Stimulated activated CD8-positive, alpha-beta memory T cell treated with anti-CD3 and anti-CD28 coated beads, Interleukin-15, amount 100 ng/mL, for 4 hours (primary cell): Measurements from ENCODE around the gene SPARC.
"Not testable (repeated sequence)": the region's sequence is repeated elsewhere in the genome, so short reads cannot be mapped to it uniquely, and the experiment has no call there.

Experiments
- DNase-seq, 2 donors: peaks; one replicate each; pipeline ENCODE4 v3.0.0-alpha.2; 2020; ENCODE audit warnings: low read depth in 2 of 2

Gene SPARC

GRCh38 chr5:151686674-151687407 lies at the start of gene SPARC:
Gene SPARC (minus strand): TSS chr5:151686915. CDS start chr5:151676188, 10,727 bp downstream.
- DNase-seq: no peak

GRCh38 chr5:151735646-151736045 lies 48.9 kb upstream of the SPARC start:
- DNase-seq: no peak

GRCh38 chr5:151734064-151734408 lies 47.3 kb upstream of the SPARC start:
- DNase-seq: no peak

GRCh38 chr5:151733358-151734063 lies 46.8 kb upstream of the SPARC start:
- no peak for DNase-seq

- DNase-seq: no peak
Observed at GRCh38 chr5:151730381-151730780, 43.7 kb upstream of the SPARC start.

GRCh38 chr5:151729597-151729996 lies 42.9 kb upstream of the SPARC start:
- not testable (repeated sequence) for DNase-seq

- no peak for DNase-seq
Observed at GRCh38 chr5:151724360-151724759, 37.6 kb upstream of the SPARC start.

- DNase-seq: no peak
Observed at GRCh38 chr5:151722546-151722945, 35.8 kb upstream of the SPARC start.

- no peak for DNase-seq
Observed at GRCh38 chr5:151721812-151722391, 35.2 kb upstream of the SPARC start.

GRCh38 chr5:151721087-151721646 lies 34.5 kb upstream of the SPARC start:
- no peak for DNase-seq

- no peak for DNase-seq
Observed at GRCh38 chr5:151720215-151720614, 33.5 kb upstream of the SPARC start.

- DNase-seq: no peak
Observed at GRCh38 chr5:151719228-151720000, 32.7 kb upstream of the SPARC start.

- no peak for DNase-seq
Observed at GRCh38 chr5:151718646-151719045, 31.9 kb upstream of the SPARC start.

- DNase-seq: no peak
Observed at GRCh38 chr5:151718153-151718552, 31.4 kb upstream of the SPARC start.

GRCh38 chr5:151717416-151717815 lies 30.7 kb upstream of the SPARC start:
- DNase-seq: no peak

GRCh38 chr5:151709109-151709735 lies 22.5 kb upstream of the SPARC start:
- DNase-seq: no peak

GRCh38 chr5:151708126-151708525 lies 21.4 kb upstream of the SPARC start:
- no peak for DNase-seq

- no peak for DNase-seq
Observed at GRCh38 chr5:151707567-151707966, 20.9 kb upstream of the SPARC start.

GRCh38 chr5:151706906-151707305 lies 20.2 kb upstream of the SPARC start:
- DNase-seq: no peak

- DNase-seq: no peak
Observed at GRCh38 chr5:151703780-151704179, 17.1 kb upstream of the SPARC start.

- no peak for DNase-seq
Observed at GRCh38 chr5:151703227-151703626, 16.5 kb upstream of the SPARC start.
